ENCODE results near the gene PLXNA2.

DNA sequence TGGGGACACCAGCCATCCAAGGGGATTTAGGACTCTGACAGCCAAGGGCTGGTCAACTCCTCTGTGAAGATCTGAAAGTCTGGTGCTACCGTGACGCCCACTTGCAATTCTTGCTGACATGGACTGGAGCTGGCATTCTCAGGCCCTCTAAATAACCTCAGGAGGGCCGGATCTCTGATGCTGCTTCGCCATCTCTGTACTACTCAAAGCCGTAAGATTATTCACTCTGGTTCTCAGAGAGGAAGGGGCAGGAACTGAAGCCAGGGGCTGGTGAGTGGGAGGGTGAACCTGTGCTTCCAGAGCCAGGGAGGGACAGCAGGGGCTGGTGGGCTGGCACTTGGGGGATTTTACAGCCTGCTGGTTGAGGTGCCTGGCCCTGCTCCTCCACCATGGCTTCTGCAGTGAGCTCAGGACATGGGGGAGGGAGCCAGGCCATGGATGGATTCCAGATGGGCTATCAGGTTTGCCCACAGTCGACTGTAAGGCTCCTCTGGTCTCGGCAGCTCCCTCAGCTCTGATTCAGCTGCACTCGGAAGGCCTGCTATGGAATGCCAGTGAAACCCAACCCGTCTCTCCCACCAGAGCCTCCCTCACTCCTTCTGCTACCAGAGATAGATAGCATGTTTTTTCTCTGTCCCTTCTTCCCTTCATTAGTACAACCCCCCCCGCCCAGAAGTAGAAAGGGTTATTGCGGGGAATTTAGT, 84.5 kb downstream of the PLXNA2 start:
- TF ChIP-seq, protein P1, sequence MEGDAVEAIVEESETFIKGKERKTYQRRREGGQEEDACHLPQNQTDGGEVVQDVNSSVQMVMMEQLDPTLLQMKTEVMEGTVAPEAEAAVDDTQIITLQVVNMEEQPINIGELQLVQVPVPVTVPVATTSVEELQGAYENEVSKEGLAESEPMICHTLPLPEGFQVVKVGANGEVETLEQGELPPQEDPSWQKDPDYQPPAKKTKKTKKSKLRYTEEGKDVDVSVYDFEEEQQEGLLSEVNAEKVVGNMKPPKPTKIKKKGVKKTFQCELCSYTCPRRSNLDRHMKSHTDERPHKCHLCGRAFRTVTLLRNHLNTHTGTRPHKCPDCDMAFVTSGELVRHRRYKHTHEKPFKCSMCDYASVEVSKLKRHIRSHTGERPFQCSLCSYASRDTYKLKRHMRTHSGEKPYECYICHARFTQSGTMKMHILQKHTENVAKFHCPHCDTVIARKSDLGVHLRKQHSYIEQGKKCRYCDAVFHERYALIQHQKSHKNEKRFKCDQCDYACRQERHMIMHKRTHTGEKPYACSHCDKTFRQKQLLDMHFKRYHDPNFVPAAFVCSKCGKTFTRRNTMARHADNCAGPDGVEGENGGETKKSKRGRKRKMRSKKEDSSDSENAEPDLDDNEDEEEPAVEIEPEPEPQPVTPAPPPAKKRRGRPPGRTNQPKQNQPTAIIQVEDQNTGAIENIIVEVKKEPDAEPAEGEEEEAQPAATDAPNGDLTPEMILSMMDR (conservative IDR thresholded peaks at IDR 0.05), result no peak
- TF ChIP-seq EZH2 (IDR thresholded peaks at IDR 0.05; ENCODE audit: low read depth), result no peak

All from PC-9 (cell line).